ENCODE data around the gene SNCB. TPM values are rescaled to one million over a fixed set of nuclear protein-coding genes. Genes with fewer than 3 reads are reported as not detected.

SNCB gene
- total RNA-seq, 1 donor = not detected

- TF ChIP-seq, protein P1, sequence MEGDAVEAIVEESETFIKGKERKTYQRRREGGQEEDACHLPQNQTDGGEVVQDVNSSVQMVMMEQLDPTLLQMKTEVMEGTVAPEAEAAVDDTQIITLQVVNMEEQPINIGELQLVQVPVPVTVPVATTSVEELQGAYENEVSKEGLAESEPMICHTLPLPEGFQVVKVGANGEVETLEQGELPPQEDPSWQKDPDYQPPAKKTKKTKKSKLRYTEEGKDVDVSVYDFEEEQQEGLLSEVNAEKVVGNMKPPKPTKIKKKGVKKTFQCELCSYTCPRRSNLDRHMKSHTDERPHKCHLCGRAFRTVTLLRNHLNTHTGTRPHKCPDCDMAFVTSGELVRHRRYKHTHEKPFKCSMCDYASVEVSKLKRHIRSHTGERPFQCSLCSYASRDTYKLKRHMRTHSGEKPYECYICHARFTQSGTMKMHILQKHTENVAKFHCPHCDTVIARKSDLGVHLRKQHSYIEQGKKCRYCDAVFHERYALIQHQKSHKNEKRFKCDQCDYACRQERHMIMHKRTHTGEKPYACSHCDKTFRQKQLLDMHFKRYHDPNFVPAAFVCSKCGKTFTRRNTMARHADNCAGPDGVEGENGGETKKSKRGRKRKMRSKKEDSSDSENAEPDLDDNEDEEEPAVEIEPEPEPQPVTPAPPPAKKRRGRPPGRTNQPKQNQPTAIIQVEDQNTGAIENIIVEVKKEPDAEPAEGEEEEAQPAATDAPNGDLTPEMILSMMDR (IDR thresholded peaks at IDR 0.05; ENCODE audit: insufficient read depth, low read depth, low read length) = no peak
- H3K4me3 ChIP-seq (ENCODE audit: low read depth, low read length) = no peak overlapping the region
- DNase-seq (ENCODE audit: low read depth) = no peak
Measured at GRCh38 chr5:176646049-176646706, 15.8 kb upstream of the SNCB start.

DNA sequence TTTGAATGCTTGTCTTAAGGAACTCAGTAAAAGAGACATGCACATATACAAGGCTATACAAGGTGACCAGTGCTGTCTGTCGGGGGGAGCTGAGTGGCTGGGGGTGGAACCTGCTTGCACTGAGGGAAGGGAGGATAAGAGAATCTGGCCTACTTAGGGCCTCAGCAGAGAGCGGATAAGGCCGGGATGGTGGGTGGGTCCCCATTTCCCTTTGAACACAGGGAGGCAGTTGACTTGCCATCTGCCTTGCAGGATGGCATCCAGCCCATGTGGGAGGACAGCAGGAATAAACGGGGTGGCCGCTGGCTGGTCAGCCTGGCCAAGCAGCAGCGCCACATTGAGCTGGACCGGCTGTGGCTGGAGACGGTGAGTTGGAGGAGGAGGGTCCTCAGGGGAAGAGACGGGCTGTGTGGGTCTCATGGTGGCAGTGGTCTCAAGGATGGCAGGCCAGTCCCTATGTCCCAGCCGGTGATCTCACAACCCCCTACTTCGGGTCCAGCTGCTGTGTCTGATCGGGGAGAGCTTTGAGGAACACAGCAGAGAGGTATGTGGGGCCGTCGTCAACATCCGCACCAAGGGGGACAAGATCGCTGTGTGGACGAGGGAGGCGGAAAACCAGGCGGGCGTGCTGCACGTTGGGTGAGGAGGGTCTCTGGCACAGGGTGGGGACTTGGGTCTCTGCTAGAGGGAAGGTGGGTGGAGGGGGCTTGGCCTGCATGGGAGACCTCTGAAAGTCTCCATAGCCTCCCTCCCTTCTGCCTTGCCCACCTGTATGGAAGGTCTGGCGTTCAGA is 14.7 kb upstream of the SNCB start:
- DNase-seq (ENCODE audit: low read depth) = no peak
- TF ChIP-seq, protein P1 (IDR thresholded peaks at IDR 0.05; ENCODE audit: insufficient read depth, low read depth, low read length) = no peak

DNA sequence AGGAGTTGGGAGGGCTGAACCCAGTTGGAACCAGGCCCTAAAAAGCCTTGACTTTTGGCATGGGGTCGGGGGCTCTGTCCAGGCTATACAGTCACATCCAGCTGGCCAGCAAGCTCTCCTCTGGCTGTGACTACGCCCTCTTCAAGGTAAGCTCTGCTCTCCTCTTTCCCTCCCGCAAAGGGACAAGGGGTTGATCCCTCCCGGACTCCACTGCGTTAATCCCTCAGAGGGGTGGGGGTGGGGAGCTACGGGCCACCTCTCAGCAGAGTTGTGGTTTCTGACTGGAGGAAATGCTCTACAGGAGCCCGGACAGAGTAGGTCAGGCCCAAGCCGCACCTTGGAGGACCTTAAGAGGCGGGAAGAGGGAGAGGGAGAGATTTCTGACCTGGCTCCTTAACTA is 14.0 kb upstream of the SNCB start:
- TF ChIP-seq, protein P1 (IDR thresholded peaks at IDR 0.05; ENCODE audit: insufficient read depth, low read depth, low read length) = no peak
- H3K4me3 ChIP-seq (ENCODE audit: low read depth, low read length) = no peak overlapping the region
- no peak for DNase-seq (ENCODE audit: low read depth)

More for the DNA sequence above, 14.7 kb upstream of the SNCB start:
- H3K4me3 ChIP-seq (ENCODE audit: low read depth, low read length) = no peak overlapping the region

- no peak for DNase-seq (ENCODE audit: low read depth)
- H3K4me3 ChIP-seq (ENCODE audit: low read depth, low read length) = no peak overlapping the region
- TF ChIP-seq, protein P1 (IDR thresholded peaks at IDR 0.05; ENCODE audit: insufficient read depth, low read depth, low read length) = no peak
Measured at GRCh38 chr5:176643491-176644219, 13.3 kb upstream of the SNCB start.

DNA sequence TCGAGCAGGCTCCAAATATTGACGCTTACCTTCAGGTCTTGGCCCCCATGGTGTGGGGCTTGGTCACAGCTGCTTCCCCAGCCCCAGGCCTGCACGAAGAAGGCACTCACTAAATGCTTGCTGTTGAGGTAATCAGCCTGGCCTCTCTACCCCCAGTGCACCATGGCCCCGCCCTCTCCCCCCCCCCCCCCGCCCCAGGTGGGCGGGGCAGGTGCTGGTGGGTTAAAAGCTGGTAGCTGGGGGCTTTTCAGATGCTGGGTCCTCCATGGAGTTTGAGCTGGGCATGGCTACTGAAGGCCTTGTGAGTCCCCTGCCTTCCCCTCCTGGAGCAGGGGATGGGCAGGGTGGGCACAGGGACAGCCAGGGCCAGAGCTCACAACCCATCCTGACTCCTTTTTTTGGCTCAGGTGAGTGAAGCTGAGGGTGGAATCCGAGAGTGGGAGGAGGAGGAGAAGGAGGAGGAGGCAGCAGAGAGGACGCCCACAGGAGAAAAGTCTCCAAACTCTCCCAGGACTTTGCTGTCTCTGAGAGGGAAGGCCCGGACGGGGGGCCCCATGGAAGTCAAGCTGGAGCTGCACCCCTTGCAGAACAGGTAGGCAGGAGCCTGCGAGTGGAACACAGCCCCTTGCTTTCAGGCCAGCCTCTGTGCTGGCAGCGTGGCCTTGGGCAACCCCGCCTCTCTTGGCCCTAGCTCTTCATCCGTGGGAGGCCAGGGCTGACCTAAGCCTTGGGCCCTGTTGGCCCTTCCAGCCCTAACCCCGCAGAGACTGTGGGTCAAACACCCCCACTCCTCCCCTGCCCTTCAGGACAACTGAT is 12.5 kb upstream of the SNCB start:
- H3K4me3 ChIP-seq (ENCODE audit: low read depth, low read length) = no peak overlapping the region
- DNase-seq (ENCODE audit: low read depth) = no peak
- TF ChIP-seq, protein P1 (IDR thresholded peaks at IDR 0.05; ENCODE audit: insufficient read depth, low read depth, low read length) = no peak

DNA sequence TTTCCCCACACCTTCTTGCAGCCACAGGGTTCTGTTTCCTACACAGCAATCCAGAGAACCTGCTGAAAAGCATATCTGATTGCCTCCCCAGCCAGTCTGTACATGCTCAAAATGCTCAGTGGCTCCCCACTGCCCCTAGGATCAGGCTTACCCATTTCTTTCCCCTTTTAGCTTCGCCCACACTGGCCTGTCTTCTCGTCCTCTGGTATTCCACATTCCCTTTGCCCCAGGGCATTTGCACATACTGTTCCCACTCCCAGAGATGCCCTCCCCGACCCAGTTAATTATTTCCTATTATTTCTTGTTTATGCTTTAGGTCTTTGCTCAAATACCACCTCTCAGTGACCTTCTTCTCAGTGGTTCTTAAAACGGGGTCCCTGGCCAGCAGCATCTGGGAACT is 10.3 kb upstream of the SNCB start:
- H3K4me3 ChIP-seq (ENCODE audit: low read depth, low read length) = no peak overlapping the region
- no peak for DNase-seq (ENCODE audit: low read depth)
- TF ChIP-seq, protein P1 (IDR thresholded peaks at IDR 0.05; ENCODE audit: insufficient read depth, low read depth, low read length) = no peak
